ENCODE results near the gene DTNB. TPM values are rescaled to one million over a fixed set of nuclear protein-coding genes. Genes with fewer than 3 reads are reported as not detected.
A peak's percentile ranks its signal among the peaks of the same experiment; 100 is the strongest.

Gene DTNB
- total RNA-seq, 4 donors from 2014 or later = 3.9 to 8.7 (median 4.4) TPM

DNA sequence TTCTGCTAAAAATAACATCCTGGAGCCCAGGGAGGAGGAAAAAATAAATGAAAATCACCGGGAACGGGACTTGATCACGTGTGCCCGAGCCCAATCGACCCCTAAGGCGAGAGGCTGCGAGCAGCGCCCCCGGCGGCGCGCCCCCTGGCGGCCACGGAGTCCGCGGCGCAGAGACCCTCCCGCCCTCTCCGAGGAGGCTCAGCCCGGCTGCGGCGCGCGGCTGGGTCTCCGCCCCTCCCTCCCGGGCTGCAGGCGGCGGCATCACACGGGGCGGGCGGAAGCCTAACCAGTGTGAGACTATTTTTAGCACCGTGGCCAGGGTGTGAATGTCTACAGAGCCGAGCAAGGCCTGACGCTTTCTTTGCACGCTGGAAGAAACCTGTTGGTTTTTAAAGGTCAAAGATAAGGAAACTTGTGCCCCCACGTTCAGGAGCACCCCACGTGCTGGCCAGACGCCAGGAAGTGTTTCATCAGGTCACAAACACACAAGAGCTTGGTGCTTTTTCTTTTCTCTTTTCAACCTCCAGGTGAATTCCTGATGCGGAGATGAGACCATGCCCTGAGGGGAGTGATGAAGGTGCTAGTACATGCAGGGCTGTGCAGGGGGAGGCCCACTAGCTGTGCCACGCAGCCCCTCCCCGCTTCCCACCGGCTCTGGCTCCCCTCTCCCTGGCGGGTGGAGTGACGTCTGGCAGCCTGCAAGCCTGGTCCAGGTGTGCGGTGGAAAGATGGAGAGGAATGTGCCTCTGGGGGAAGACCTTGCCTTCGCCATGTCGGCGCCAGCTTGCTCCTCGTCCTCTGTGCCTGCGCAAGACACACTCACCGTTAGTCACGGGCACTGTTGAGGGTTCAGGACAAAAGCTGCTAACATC is 296.4 kb downstream of the DTNB start:
- TF ChIP-seq EP300 (IDR thresholded peaks at IDR 0.05) (no peak), POLR2AphosphoS5 (IDR thresholded peaks at IDR 0.05) (peak; percentile 27), POLR2A (IDR thresholded peaks at IDR 0.05) (no peak)
- TF ChIP-seq, protein P1, sequence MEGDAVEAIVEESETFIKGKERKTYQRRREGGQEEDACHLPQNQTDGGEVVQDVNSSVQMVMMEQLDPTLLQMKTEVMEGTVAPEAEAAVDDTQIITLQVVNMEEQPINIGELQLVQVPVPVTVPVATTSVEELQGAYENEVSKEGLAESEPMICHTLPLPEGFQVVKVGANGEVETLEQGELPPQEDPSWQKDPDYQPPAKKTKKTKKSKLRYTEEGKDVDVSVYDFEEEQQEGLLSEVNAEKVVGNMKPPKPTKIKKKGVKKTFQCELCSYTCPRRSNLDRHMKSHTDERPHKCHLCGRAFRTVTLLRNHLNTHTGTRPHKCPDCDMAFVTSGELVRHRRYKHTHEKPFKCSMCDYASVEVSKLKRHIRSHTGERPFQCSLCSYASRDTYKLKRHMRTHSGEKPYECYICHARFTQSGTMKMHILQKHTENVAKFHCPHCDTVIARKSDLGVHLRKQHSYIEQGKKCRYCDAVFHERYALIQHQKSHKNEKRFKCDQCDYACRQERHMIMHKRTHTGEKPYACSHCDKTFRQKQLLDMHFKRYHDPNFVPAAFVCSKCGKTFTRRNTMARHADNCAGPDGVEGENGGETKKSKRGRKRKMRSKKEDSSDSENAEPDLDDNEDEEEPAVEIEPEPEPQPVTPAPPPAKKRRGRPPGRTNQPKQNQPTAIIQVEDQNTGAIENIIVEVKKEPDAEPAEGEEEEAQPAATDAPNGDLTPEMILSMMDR (IDR thresholded peaks at IDR 0.05) = peak in 3 of 4 experiments; percentile 94 to 95 (median 95)
- ATAC-seq = peak; percentile 98
- Histone ChIP-seq H3K9me3 (no peaks in the 10 kb centered on the region), H3K27me3 (no peaks in the 10 kb centered on the region), H3K36me3 (no peaks in the 10 kb centered on the region), H3K4me1 (peaks cover 3 to 23% (median 17%) of the 10 kb centered on the region in 3 donors), H3K4me3 (peak overlapping the region; percentile 10 to 32), H3K27ac (peak overlapping the region in 3 of 4 donors; percentile 54 to 73 (median 70))
- 5 to 20% methylated on average over 2 to 8 of the region's 52 CpGs for WGBS, 2 donors (ENCODE audit: low coverage in 1 of 2)

DNA sequence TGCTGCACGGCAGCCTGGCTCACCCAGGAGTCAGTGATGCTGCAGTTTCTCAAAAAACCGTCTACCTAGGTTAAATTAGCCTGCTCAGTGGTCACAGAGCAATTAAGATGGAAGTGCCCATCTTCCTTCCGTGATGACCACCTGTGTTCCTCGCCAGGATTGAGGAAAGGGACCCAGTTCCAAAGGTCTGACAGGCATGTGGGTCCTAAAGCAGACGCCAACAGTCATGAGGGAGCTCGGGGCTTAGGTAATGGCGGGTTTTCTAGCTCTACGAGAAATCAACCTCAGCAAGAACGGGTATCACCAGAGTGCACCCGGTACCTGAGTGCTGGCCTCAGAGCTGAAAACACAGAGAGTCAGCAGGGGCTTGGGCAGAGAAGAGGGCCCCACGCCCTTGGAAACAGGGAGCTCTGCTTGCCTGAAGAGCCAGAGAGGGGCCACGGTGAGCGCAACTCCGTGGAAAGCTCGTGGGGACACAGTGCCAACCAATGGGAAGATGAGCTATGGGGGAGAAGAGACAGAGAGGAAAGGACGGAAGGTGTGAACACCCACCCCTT is 297.3 kb downstream of the DTNB start:
- Histone ChIP-seq H3K27me3 (no peaks in the 10 kb centered on the region), H3K4me3 (peak overlapping the region in 1 of 2 donors; percentile 32), H3K9me3 (no peaks in the 10 kb centered on the region), H3K4me1 (peaks cover 3 to 23% (median 17%) of the 10 kb centered on the region in 3 donors), H3K27ac (peak overlapping the region in 3 of 4 donors; percentile 54 to 73 (median 70)), H3K36me3 (no peaks in the 10 kb centered on the region)
- ATAC-seq = no peak
- TF ChIP-seq, protein P1 (IDR thresholded peaks at IDR 0.05) = no peak
- TF ChIP-seq POLR2A (IDR thresholded peaks at IDR 0.05) = no peak
- no peak for TF ChIP-seq EP300 (IDR thresholded peaks at IDR 0.05)
- no peak for TF ChIP-seq POLR2AphosphoS5 (IDR thresholded peaks at IDR 0.05)
- 67 to 81% methylated on average over 5 to 13 of the region's 16 CpGs for WGBS, 2 donors (ENCODE audit: low coverage in 1 of 2)

DNA sequence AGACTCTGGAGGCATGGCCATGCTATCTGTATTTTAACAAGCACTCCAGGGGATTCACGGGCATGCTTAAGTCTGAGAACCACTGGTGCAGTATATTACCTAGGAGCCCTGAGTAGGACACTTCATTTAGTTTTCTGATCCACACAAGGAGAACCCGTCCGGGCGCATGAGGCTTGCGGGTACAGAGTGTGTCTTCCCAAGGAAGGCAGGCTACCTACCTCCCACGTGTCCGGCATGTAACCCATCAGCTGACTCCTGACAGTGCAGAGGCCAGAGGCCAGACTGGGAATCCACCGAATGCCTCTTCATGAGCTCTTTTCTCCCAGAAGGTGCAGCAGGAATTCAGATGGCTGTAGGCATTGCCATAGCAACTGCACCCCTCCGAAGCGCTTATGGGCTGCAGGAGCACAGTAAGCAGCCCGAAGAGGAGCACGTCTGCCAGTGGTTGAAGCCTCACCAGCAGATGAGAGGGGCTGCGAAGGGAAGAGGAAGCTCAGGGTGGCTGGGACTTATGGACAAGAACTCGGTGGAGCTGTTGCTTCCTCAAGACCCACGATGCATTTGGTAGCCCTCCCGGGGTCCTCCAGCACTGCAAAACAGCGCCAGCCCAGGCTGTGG is 297.9 kb downstream of the DTNB start:
- Histone ChIP-seq H3K27me3 (no peaks in the 10 kb centered on the region), H3K36me3 (no peaks in the 10 kb centered on the region), H3K9me3 (no peaks in the 10 kb centered on the region), H3K4me1 (peaks cover 3 to 23% (median 17%) of the 10 kb centered on the region in 3 donors), H3K27ac (peak overlapping the region in 1 of 4 donors; percentile 73), H3K4me3 (no peak overlapping the region)
- ATAC-seq = no peak
- TF ChIP-seq EP300 (IDR thresholded peaks at IDR 0.05) (no peak), POLR2AphosphoS5 (IDR thresholded peaks at IDR 0.05) (no peak), POLR2A (IDR thresholded peaks at IDR 0.05) (no peak)
- TF ChIP-seq, protein P1 (IDR thresholded peaks at IDR 0.05) = no peak
- whole genome bisulfite sequencing, 2 donors (ENCODE audit: low coverage in 1 of 2) = 70 to 95% methylated on average over 2 to 4 of the region's 17 CpGs

DNA sequence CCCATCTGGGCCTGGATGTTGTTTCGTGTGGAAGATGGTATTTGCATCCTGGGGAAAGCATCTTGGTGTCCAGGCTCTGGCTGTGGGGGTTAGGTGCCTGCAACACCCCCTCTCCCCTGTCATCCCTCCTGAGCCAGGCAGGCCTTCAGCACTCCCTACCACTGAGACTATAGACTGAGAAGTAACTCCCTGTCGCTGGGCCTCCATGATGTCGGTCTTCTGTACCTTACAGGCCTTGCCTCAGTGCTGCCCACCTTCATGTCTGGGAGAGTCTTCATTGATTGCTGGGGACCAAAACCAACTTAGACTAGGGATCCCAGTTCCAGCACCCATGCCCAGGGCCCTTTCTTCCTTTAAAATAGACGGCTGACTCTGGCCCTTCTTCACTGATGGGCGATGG is 298.6 kb downstream of the DTNB start:
- Histone ChIP-seq H3K27me3 (no peaks in the 10 kb centered on the region), H3K9me3 (no peaks in the 10 kb centered on the region), H3K4me1 (peaks cover 3 to 23% (median 17%) of the 10 kb centered on the region in 3 donors), H3K4me3 (no peak overlapping the region), H3K36me3 (no peaks in the 10 kb centered on the region), H3K27ac (no peak overlapping the region)
- TF ChIP-seq EP300 (IDR thresholded peaks at IDR 0.05) (no peak), POLR2A (IDR thresholded peaks at IDR 0.05) (no peak)
- TF ChIP-seq, protein P1 (IDR thresholded peaks at IDR 0.05) = no peak
- no peak for ATAC-seq
- WGBS, 2 donors (ENCODE audit: low coverage in 1 of 2) = 89% methylated on average over 3 of the region's 5 CpGs; no CpG with 5 or more reads in 1 of the 2 donors

Measured in gastroesophageal sphincter (tissue), 4 donors.